Fibroblast of mammary gland (primary cell): ENCODE measurements around the gene SLC5A10.

ENCODE experiments used
- DNase-seq: peaks from one replicate; pipeline ENCODE4 v3.0.0-alpha.2; 2010; ENCODE audit warnings: low read depth
- H3K4me3 ChIP-seq: 2 replicates; pipeline ENCODE4 v1.5.1; 2011; ENCODE audit warnings: low read depth, mild to moderate bottlenecking, low read length, moderate library complexity; ENCODE audit not compliant: control insufficient read depth
- CTCF ChIP-seq: conservative IDR thresholded peaks from 2 replicates; pipeline ENCODE4 v1.5.1; 2011; ENCODE audit warnings: low read depth, low read length, inconsistent platforms; ENCODE audit not compliant: control insufficient read depth, insufficient read depth

Gene SLC5A10

GRCh38 chr17:18946536-18946935 is 5.4 kb upstream of the SLC5A10 start:
- TF ChIP-seq CTCF, result no peak
- DNase-seq, result no peak
- no peak overlapping the region for H3K4me3 ChIP-seq

- no peak overlapping the region for H3K4me3 ChIP-seq
- TF ChIP-seq CTCF, result no peak
- no peak for DNase-seq
These were observed 4.1 kb upstream of the SLC5A10 start for GRCh38 chr17:18947866-18948265.

DNA sequence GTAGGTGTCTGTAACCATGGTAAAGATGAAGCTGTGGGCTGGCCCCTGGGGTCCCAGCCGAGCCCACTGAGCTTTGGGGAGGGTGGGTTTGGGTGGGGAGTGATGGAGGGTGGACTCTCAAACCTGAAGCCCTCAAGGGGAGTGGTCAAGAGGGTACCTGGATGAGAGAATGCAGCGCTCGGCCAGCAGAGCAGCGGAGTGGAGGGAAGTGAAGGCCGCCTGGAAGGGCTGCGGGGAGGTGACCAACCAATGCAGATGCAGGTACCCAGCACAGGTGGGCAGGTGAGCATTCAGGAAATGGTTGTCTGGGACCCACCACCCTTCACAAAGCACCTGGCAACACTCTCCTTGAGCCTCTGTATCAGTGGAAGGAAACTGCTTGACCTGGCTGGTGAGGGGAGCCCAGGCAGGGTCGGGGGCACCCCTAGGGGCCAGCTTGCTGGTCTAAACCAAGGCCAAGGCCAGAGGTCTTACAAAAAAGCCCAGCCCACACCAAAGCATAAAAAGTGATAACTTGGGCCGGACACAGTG is 3.4 kb upstream of the SLC5A10 start:
- TF ChIP-seq CTCF, result no peak
- H3K4me3 ChIP-seq, result no peak overlapping the region
- DNase-seq, result no peak

- DNase-seq, result no peak
- no peak overlapping the region for H3K4me3 ChIP-seq
These were observed 2.4 kb upstream of the SLC5A10 start for GRCh38 chr17:18949566-18949965.

GRCh38 chr17:18950346-18950745 is 1.6 kb upstream of the SLC5A10 start:
- DNase-seq, result no peak
- TF ChIP-seq CTCF, result no peak
- H3K4me3 ChIP-seq, result no peak overlapping the region

More at GRCh38 chr17:18949566-18949965, 2.4 kb upstream of the SLC5A10 start:
- TF ChIP-seq CTCF, result no peak

GRCh38 chr17:18950944-18951905 is 740 bp upstream of the SLC5A10 start:
- no peak for DNase-seq
- TF ChIP-seq CTCF, result no peak
- no peak overlapping the region for H3K4me3 ChIP-seq
